Neural crest cell (in vitro differentiated cells): ENCODE measurements around the gene DNAJC11. TPM values are rescaled to one million over a fixed set of nuclear protein-coding genes. Genes with fewer than 3 reads are reported as not detected.

Source experiments
- DNase-seq: peaks from one replicate; pipeline ENCODE4 v3.0.0; 2021; ENCODE audit warnings: low read depth, mixed read lengths, low spot score
- H3K27ac Mint-ChIP-seq: one replicate; pipeline ENCODE4 v1.8.0; 2021; ENCODE audit warnings: mild to moderate bottlenecking, mixed read lengths; ENCODE audit not compliant: unreplicated experiment
- H3K27me3 Mint-ChIP-seq: 2 replicates; pipeline ENCODE4 v1.8.0; 2021; ENCODE audit warnings: low read depth, mild to moderate bottlenecking, mixed read lengths
- H3K36me3 Mint-ChIP-seq: 2 replicates; pipeline ENCODE4 v1.8.0; 2021; ENCODE audit warnings: low read depth, mild to moderate bottlenecking, mixed read lengths
- H3K4me1 Mint-ChIP-seq: 2 replicates; pipeline ENCODE4 v1.8.0; 2021; ENCODE audit warnings: mixed read lengths
- H3K4me3 Mint-ChIP-seq: one replicate; pipeline ENCODE4 v1.8.0; 2021; ENCODE audit warnings: mild to moderate bottlenecking, mixed read lengths
- H3K9me3 Mint-ChIP-seq: 2 replicates; pipeline ENCODE4 v1.8.0; 2021; ENCODE audit warnings: mixed read lengths
- CTCF ChIP-seq: fragments of 200-600 bp; sonication (generic); conservative IDR thresholded peaks from 2 replicates; pipeline ENCODE4 v1.5.0; 2021; ENCODE audit warnings: antibody characterized with exemption, mild to moderate bottlenecking
- total RNA-seq: library from RNA; stranded (reverse); gene quantifications from 2 replicates; pipeline ENCODE4 v1.2.1, GENCODE V29; 2021

Gene DNAJC11
- total RNA-seq, 1 donor from 2014 or later = 86.6 TPM

GRCh38 chr1:6593810-6594209 lies 107.8 kb downstream of the DNAJC11 start:
- peaks cover 2% of the 10 kb centered on the region for H3K36me3 Mint-ChIP-seq
- H3K27ac Mint-ChIP-seq = no peak overlapping the region
- no peak for TF ChIP-seq CTCF
- H3K27me3 Mint-ChIP-seq = no peaks in the 10 kb centered on the region
- H3K9me3 Mint-ChIP-seq = no peaks in the 10 kb centered on the region
- DNase-seq = no peak
- peak overlapping the region; percentile 41 for H3K4me3 Mint-ChIP-seq
- H3K4me1 Mint-ChIP-seq = no peaks in the 10 kb centered on the region

GRCh38 chr1:6592865-6593593 lies 108.6 kb downstream of the DNAJC11 start:
- no peak overlapping the region for H3K4me3 Mint-ChIP-seq
- TF ChIP-seq CTCF = no peak
- H3K9me3 Mint-ChIP-seq = no peaks in the 10 kb centered on the region
- H3K36me3 Mint-ChIP-seq = peaks cover 2% of the 10 kb centered on the region
- H3K27ac Mint-ChIP-seq = no peak overlapping the region
- no peak for DNase-seq
- no peaks in the 10 kb centered on the region for H3K27me3 Mint-ChIP-seq
- H3K4me1 Mint-ChIP-seq = no peaks in the 10 kb centered on the region

GRCh38 chr1:6592441-6592840 lies 109.2 kb downstream of the DNAJC11 start:
- no peak overlapping the region for H3K4me3 Mint-ChIP-seq
- no peaks in the 10 kb centered on the region for H3K27me3 Mint-ChIP-seq
- TF ChIP-seq CTCF = no peak
- H3K36me3 Mint-ChIP-seq = peaks cover 2% of the 10 kb centered on the region
- H3K9me3 Mint-ChIP-seq = no peaks in the 10 kb centered on the region
- no peaks in the 10 kb centered on the region for H3K4me1 Mint-ChIP-seq
- H3K27ac Mint-ChIP-seq = no peak overlapping the region
- DNase-seq = no peak

- DNase-seq = no peak
- Mint-ChIP-seq H3K9me3 (no peaks in the 10 kb centered on the region), H3K4me3 (no peak overlapping the region), H3K27ac (no peak overlapping the region), H3K4me1 (no peaks in the 10 kb centered on the region), H3K36me3 (peaks cover 2% of the 10 kb centered on the region), H3K27me3 (no peaks in the 10 kb centered on the region)
- no peak for TF ChIP-seq CTCF
Observed at GRCh38 chr1:6591644-6592043, 110.0 kb downstream of the DNAJC11 start.

GRCh38 chr1:6591222-6591621 lies 110.4 kb downstream of the DNAJC11 start:
- TF ChIP-seq CTCF = no peak
- Mint-ChIP-seq H3K4me1 (no peaks in the 10 kb centered on the region), H3K27me3 (no peaks in the 10 kb centered on the region), H3K4me3 (no peak overlapping the region), H3K27ac (no peak overlapping the region), H3K9me3 (no peaks in the 10 kb centered on the region), H3K36me3 (peaks cover 2% of the 10 kb centered on the region)
- DNase-seq = no peak
